Liver (tissue), 3 donors: ENCODE data around the gene RALGPS1.

Experiments used
- ATF3 ChIP-seq: IDR thresholded peaks from 2 replicates; pipeline ENCODE4 v1.6.1; 2016; ENCODE audit warnings: antibody characterized with exemption
- CTCF ChIP-seq: fragments of 150-350 bp; IDR thresholded peaks from 2 replicates; pipeline ENCODE4 v1.5.1; 2017; ENCODE audit warnings: improper control_type of control experiment, low read depth, low read length; ENCODE audit not compliant: missing input control
- EGR1 ChIP-seq, 2 donors: IDR thresholded peaks; 2 replicates each; pipeline ENCODE4 v1.6.1; 2016 to 2018; ENCODE audit warnings: antibody characterized with exemption in 2 of 2, low read depth in 2 of 2
- GABPA ChIP-seq, 2 donors: IDR thresholded peaks in 1 of 2; conservative IDR thresholded peaks in 1 of 2; 2 replicates each; pipeline ENCODE4 v1.6.1; 2016; ENCODE audit warnings: antibody characterized with exemption in 2 of 2, mild to moderate bottlenecking in 1 of 2, moderate library complexity in 1 of 2
- HNF4A ChIP-seq, 2 donors: conservative IDR thresholded peaks; 2 replicates each; pipeline ENCODE4 v1.6.1; 2016; ENCODE audit warnings: antibody characterized with exemption in 2 of 2, mild to moderate bottlenecking in 2 of 2
- JUND ChIP-seq, 2 donors: IDR thresholded peaks; 2 replicates each; pipeline ENCODE4 v1.6.1; 2016; ENCODE audit warnings: antibody characterized with exemption in 2 of 2
- MAX ChIP-seq: IDR thresholded peaks from 2 replicates; pipeline ENCODE4 v1.6.1; 2016; ENCODE audit warnings: antibody characterized with exemption
- RAD21 ChIP-seq, 2 donors: IDR thresholded peaks; 2 replicates each; pipeline ENCODE4 v1.6.1; 2016; ENCODE audit warnings: antibody characterized with exemption in 2 of 2, mild to moderate bottlenecking in 2 of 2
- REST ChIP-seq: IDR thresholded peaks from 2 replicates; pipeline ENCODE4 v1.6.1; 2016; ENCODE audit warnings: antibody characterized with exemption, mild to moderate bottlenecking
- RXRA ChIP-seq, 2 donors: IDR thresholded peaks; 2 replicates each; pipeline ENCODE4 v1.6.1; 2017 to 2018; ENCODE audit warnings: antibody characterized with exemption in 2 of 2, mild to moderate bottlenecking in 1 of 2
- SP1 ChIP-seq: IDR thresholded peaks from 2 replicates; pipeline ENCODE4 v1.6.1; 2018; ENCODE audit warnings: antibody characterized with exemption, mild to moderate bottlenecking
- donor health status: healthy.
- donor health status: healthy.

GRCh38 chr9:126957687-126958053, 43.1 kb downstream of the RALGPS1 start:
- TF ChIP-seq MAX (no peak), CTCF (no peak), EGR1 (IDR thresholded peaks at IDR 0.05; ENCODE audit: low read depth in 2 of 2) (no peak), ATF3 (no peak), SP1 (no peak), RXRA (IDR thresholded peaks at IDR 0.05) (no peak), RAD21 (IDR thresholded peaks at IDR 0.05) (no peak), HNF4A (conservative IDR thresholded peaks at IDR 0.05) (no peak), JUND (IDR thresholded peaks at IDR 0.05) (no peak), REST (no peak), GABPA (IDR thresholded peaks at IDR 0.05 in 1 of 2, conservative IDR thresholded peaks at IDR 0.05 in 1 of 2) (no peak)
